Activated gamma-delta T cell treated with Interleukin-2 at 50 U/mL for 16 hours (primary cell): ENCODE data around the gene MYL11.
"Not testable (repeated sequence)": the region's sequence is repeated elsewhere in the genome, so short reads cannot be mapped to it uniquely, and the experiment has no call there.

Experiments
- DNase-seq: peaks from one replicate; pipeline ENCODE4 v3.0.0-alpha.2; 2020

Gene MYL11

GRCh38 chr16:30374538-30374937, at the start of gene MYL11:
TSS of gene MYL11 (plus strand) at chr16:30374802. CDS start at chr16:30374858, 56 bp downstream.
- DNase-seq = no peak

- DNase-seq = peak; percentile 82
Observed at GRCh38 chr16:30334473-30334989, 40.1 kb upstream of the MYL11 start.

- peak; percentile 76 for DNase-seq
Observed at GRCh38 chr16:30335028-30335597, 39.5 kb upstream of the MYL11 start.

GRCh38 chr16:30335598-30336474, 38.8 kb upstream of the MYL11 start:
- peak; percentile 24 for DNase-seq

GRCh38 chr16:30337964-30338357, 36.6 kb upstream of the MYL11 start:
- not testable (repeated sequence) for DNase-seq

- not testable (repeated sequence) for DNase-seq
Observed at GRCh38 chr16:30338715-30339114, 35.9 kb upstream of the MYL11 start.

GRCh38 chr16:30340621-30341020, 34.0 kb upstream of the MYL11 start:
- DNase-seq = no peak

GRCh38 chr16:30341971-30342370, 32.6 kb upstream of the MYL11 start:
- not testable (repeated sequence) for DNase-seq

GRCh38 chr16:30342751-30343490, 31.7 kb upstream of the MYL11 start:
- no peak for DNase-seq

GRCh38 chr16:30343491-30343820, 31.1 kb upstream of the MYL11 start:
- DNase-seq = not testable (repeated sequence)

- no peak for DNase-seq
Observed at GRCh38 chr16:30346286-30346685, 28.3 kb upstream of the MYL11 start.

- no peak for DNase-seq
Observed at GRCh38 chr16:30348113-30348512, 26.5 kb upstream of the MYL11 start.

- no peak for DNase-seq
Observed at GRCh38 chr16:30348929-30349328, 25.7 kb upstream of the MYL11 start.

- no peak for DNase-seq
Observed at GRCh38 chr16:30349675-30350074, 24.9 kb upstream of the MYL11 start.

GRCh38 chr16:30350134-30350871, 24.3 kb upstream of the MYL11 start:
- no peak for DNase-seq

- DNase-seq = no peak
Observed at GRCh38 chr16:30351001-30351441, 23.6 kb upstream of the MYL11 start.

- DNase-seq = no peak
Observed at GRCh38 chr16:30351586-30352419, 22.8 kb upstream of the MYL11 start.

- DNase-seq = no peak
Observed at GRCh38 chr16:30352488-30353401, 21.9 kb upstream of the MYL11 start.

GRCh38 chr16:30353438-30354129, 21.0 kb upstream of the MYL11 start:
- no peak for DNase-seq
